Measurements from ENCODE around the gene ARGLU1.

GRCh38 chr13:106494506-106494905 is 73.4 kb downstream of the ARGLU1 start:
- TF ChIP-seq CREM (CRISPR knock-in tag; IDR thresholded peaks at IDR 0.05) (no peak), TEAD4 (CRISPR knock-in tag; IDR thresholded peaks at IDR 0.05) (no peak), CTCF (IDR thresholded peaks at IDR 0.05) (no peak), ZNF121 (CRISPR knock-in tag; IDR thresholded peaks at IDR 0.05) (no peak), IRF1 (CRISPR knock-in tag; IDR thresholded peaks at IDR 0.05) (no peak), FOXP4 (CRISPR knock-in tag; IDR thresholded peaks at IDR 0.05) (no peak), MAX (CRISPR knock-in tag; IDR thresholded peaks at IDR 0.05) (no peak), SP1 (CRISPR knock-in tag; conservative IDR thresholded peaks at IDR 0.05) (no peak), NR3C1 (CRISPR knock-in tag; conservative IDR thresholded peaks at IDR 0.05; ENCODE audit: low read depth) (no peak), USF1 (CRISPR knock-in tag; IDR thresholded peaks at IDR 0.05) (no peak), RORB (CRISPR knock-in tag; IDR thresholded peaks at IDR 0.05) (no peak), USF2 (CRISPR knock-in tag; IDR thresholded peaks at IDR 0.05) (no peak), AR (CRISPR knock-in tag; IDR thresholded peaks at IDR 0.05) (no peak)

Data from WTC11 (cell line).